HPDE6-E6E7 (cell line): ENCODE results near the gene PSMA6.
"Not testable (repeated sequence)": the region's sequence is repeated elsewhere in the genome, so short reads cannot be mapped to it uniquely, and the experiment has no call there.

Experiments used
- DNase-seq: peaks from one replicate; pipeline ENCODE4 v3.0.0; 2011; ENCODE audit warnings: missing footprints; ENCODE audit errors: extremely low spot score

The PSMA6 gene

DNA sequence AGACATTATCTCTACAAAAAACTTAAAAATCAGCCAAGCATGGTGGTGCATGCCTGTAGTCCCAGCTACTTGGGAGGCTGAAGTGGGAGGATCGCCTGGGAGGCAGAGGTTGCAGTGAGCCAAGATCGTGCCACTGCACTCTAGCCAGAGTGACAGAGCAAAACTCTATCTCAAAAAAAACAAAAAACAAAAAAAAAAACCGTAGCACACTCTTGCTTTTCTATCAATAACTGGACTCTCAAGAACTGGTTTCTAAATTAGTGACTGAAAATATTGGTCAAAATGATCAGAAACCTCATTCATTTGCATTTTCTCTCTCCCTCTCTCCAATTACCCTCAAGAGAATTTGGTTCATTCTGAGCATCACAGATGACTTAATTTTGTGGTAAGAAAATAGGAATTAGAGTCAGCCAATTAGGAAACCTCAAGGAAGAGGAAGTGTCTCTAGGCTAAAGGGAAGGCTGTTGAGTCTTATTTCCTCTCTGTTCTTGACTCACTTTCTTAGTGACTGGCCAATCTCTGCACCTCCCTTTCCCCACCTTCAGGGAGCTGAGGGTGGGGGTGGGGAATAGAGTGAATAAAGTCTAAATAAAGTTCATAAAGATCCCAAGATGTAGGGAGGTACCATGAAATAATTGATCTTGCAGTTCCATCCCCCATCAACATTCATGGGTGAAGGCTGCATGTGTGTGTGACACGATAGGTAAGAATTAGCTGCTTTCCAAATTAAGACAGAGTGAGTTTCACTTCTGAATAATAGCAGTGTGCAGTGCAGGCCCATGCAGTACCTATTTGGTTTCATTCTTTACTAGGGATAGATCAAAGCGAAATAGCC, 6.8 kb upstream of the PSMA6 start:
- DNase-seq: no peak

DNA sequence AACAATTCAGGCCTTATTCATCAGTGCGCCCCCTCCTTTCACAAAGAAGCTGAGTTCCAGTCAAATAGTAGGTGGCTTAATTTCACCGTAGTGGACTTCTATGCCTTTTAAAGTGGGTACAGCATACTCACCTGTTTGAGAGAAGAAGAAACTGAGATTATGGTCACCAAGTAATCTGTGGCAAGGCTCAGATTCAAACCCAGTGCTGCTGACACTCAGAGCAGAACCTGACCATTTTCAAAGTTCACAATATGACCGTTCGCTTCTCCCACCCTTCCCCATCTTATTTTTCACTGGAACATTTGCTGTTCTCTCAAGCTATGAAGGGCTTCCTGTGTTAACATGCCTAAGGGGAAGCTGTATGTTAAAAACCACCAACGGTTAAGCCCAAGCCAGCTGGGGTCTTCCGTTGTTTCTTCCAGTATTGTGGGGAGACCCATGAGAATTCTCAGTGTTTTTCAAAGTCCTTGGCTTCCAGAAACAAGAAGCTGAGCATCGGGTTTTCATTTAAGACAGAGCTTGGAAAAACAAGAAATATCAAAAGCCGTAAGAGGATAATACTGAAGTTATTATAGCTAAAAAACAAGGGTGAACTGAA, 6.1 kb upstream of the PSMA6 start:
- no peak for DNase-seq

DNA sequence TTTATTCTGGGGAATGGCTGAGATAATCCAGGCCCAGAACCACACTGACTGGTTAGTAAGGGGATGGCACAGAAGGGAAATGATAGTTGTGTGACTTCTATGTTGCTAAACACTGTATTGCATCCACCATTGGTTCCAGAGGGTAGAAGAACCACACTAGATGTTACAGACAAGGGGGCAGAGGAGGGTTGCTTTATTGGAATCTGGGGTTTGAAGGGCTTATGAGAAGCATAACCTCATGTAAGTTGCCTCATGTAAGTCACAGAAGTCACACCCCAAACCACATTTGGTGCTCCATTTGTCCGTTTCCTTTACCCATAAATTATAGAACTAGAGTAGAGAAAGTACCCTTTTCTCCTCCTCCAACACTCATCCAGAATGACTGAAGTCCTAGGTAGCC, 5.5 kb upstream of the PSMA6 start:
- DNase-seq: no peak

DNA sequence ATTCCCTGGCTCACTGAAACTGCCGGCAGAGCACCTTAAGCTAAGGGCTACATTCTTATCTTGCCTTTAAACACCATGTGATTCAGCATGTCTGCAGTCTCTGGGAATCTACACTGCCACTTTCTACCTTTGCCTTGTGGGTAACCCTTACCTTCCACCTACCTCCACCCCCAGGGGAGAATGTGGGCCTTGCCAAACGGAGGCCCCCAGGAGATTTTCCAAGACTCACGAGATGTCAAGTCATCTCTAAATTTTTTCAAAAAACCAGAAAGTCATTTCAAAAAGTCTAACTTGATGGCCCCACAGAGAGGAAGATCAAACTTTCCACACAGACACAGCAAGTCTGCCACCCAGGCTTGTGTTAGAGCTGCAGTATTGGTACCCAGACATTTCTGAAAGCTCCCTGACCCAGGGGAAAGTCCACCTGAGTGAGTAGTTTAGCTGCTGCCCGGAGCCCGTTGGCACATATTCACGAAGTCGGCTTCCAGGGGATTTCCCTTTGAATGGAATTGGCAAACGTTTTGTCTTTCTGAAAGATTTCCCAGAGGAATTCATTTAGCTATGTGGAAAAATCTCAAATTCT, 4.7 kb upstream of the PSMA6 start:
- DNase-seq: no peak

DNA sequence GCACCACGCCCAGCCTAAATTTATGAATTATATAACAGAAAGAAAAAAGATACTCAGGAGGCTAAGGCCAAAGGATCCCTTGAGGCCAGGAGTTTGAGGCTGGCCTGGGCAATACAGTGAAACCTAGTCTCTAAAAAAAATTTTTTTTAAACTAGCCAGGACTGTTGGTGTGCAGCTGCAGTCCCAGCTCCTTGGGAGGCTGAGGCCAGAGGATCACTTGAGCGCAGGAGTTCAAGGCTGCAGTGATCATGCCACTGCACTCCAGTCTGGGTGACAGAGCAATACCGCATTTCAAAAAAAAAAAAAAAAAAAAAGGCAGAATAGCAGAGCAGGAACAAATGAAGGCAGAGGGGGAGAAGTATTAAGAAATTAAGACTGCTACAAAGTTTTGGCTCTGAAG, 2.6 kb upstream of the PSMA6 start:
- no peak for DNase-seq

DNA sequence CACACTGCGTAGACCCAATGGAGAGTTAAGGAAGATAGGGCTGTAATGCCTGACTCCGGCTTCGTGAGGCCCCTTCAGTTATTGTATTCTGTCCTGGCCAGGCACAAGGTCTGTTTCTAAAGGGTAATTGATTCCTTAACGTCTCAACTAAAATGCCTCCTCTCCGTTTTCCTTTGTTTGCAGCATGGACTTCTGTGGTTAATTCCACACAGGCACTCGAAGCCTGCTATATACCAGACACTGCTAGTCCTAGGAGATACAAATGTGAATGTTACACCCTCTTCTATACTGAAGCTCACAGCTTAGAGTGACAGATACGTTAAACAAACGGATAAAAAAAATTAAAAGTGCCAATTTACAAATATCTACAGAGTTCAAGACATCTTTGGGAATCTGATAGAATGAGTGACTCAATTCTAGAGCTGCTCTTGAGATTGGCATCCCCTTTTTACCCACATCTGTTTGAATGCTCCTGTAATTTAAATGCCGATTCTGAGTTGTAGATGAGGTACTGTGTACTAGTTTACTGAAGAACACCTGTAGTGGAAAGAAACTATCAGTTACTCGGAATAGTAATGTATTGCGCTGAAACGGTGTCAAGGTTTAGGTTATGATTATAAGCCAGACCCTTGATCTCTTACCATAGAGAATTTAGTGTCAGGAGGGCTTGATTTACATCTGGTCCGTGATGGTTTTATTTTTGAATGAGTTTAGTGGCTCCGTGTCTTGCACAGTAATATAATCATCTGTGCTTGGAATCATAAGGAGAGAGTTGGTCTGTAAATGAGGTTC, 784 bp downstream of the PSMA6 start:
- no peak for DNase-seq

DNA sequence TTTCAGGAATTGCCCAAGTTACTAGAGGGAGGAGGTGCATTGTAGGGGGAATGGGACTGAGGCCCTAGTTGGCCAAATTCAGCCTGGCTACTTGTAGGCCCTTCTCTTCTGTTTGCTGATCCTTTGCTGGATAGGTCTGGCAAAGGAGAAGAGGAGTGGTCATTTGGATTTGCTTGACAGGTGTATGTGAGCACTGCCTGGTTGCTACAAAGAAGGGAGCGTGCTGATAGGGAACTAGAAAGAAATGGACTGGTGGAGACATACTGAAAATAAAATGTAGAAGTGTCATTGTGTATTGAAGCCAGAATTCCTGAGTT, 3.6 kb downstream of the PSMA6 start:
- no peak for DNase-seq

DNA sequence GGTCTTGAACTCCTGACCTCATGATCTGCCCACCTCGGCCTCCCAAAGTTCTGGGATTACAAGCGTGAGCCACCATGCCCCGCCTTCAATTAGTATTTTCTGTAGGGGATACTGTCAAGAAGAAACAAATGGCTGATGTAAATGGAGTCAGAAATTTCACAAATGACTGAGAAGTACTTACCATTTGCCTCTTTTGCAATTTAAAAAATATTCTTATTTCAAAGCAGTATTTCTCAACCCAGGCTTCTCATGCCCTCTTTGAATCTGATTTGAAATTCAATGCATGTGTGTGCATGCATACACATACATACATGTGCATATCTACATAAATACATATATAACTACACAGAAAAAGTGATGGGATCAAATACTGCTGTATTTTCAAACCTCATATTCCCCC, 4.4 kb downstream of the PSMA6 start:
- DNase-seq: no peak

DNA sequence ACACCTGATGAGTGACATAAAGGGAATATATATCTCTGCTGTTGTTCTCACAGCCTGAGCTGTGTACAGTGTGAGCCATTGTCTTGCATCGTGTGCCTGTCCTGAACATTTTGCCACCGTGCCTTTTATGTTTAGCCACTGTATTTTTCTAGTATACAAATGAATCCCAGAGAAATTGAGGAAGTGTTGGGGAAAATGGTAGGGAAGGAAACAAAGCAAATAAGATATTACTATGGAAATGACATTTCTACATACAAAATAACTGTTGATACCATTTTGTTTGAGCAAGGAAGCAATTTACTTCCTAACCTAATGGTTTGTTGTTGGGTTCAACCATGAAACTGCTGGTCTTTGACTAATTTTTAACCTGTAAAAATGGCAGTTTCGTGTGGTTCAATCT, 5.5 kb downstream of the PSMA6 start:
- no peak for DNase-seq

DNA sequence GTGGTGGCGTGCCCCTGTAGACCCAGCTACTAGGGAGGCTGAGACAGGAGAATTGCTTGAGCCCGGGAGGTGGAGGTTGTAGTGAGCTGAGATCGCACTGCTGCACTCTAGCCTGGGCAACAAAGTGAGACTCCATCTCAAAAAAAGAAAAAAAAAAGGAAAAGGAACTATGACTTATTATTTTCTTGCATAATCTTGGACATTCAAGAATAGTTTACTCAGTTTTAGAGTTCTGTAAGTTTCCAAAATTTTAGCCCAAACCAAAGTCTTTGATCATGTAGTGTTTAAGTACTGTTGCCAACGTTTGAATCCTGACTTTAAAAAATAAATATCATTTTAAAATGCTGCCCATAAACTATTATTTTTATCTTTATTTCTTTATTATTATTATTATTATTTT, 6.2 kb downstream of the PSMA6 start:
- no peak for DNase-seq

DNA sequence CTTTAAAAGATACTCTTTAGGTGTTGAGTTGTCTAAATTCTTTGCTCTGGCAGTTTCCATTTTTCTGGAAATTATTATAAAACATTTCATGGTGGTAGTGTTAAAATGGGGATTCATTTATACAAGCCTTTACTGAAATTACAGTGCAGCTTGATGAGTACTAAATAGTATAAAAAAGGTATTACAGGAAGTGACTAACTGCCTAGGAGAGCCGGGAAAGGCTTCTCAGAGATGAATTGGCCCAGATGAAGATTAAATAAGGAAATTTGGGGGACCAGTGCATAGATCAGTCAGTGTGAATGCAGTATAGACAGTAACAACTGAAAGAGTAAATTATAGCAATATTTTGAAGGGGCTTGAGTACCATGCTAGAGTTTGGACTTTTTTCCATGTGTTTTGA, 7.5 kb downstream of the PSMA6 start:
- DNase-seq: no peak

DNA sequence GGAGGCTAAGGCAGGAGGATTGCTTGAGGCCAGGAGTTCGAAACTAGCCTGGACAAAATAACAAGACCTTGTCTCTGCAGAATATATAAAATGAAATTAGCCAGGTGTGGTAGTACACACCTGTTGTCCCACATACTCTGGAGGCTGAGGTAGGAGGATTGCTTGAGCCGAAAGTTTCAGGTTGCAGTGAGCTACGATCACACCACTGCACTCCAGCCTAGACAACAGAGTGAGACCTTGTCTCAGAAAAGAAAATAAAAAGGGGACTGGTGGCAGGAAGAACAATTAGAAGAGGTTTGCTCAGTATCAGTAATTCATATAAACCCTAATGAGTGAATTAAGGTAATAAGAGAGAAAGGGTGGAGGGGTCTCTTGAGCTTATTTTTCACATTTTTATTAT, 8.0 kb downstream of the PSMA6 start:
- no peak for DNase-seq

DNA sequence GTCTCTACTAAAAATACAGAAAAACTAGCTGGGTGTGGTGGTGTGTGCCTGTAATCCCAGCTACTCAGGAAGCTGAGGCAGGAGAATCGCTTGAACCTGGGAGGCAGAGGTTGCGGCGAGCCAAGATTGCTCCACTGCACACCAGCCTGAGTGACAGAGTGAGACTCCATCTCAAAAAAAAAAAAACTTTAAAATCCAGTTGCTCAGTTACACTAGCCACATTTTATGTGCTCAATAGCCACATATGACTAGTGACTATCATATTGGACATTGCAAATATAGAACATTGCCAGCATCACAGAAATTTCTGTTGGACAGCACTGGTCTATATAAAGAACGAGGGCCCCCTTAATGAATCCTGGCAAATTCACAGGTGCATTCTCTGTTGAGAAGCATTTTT, 9.2 kb downstream of the PSMA6 start:
- not testable (repeated sequence) for DNase-seq

DNA sequence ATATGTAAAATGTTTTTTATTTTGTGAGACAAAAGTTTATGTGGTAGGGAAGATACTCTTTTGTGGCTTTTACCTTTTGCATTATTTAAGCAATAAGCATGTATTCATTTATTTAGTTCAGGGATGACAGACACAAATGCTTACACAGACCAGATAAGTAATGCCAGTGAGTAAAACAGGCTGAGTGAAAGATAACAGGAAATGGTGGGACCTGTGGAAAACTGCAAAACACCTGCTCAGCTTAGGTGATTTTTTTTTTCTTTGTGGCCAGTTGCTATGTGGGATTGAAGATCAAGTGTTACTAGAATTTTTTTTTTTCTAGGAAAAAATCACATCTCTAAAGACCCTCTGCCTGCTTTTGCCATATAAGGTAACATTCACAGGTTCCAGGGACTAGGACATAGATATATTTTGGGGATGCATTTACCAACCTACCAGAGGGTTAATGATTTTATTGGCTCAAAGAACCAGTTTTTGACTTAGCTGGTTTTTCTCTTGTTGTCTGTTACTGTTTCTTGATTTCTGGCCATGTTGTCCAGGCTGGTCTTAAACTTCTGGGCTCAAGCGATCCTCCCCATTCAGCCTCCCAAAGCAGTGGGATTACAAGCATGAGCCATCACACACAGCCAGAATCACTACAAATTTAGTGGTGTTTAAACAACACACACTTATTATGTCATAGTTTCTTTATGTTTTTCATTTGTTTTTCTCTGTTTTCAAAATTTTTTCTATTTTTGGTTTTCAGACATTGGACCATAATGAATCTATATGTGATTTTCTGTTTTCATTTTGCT, 9.8 kb downstream of the PSMA6 start:
- no peak for DNase-seq

DNA sequence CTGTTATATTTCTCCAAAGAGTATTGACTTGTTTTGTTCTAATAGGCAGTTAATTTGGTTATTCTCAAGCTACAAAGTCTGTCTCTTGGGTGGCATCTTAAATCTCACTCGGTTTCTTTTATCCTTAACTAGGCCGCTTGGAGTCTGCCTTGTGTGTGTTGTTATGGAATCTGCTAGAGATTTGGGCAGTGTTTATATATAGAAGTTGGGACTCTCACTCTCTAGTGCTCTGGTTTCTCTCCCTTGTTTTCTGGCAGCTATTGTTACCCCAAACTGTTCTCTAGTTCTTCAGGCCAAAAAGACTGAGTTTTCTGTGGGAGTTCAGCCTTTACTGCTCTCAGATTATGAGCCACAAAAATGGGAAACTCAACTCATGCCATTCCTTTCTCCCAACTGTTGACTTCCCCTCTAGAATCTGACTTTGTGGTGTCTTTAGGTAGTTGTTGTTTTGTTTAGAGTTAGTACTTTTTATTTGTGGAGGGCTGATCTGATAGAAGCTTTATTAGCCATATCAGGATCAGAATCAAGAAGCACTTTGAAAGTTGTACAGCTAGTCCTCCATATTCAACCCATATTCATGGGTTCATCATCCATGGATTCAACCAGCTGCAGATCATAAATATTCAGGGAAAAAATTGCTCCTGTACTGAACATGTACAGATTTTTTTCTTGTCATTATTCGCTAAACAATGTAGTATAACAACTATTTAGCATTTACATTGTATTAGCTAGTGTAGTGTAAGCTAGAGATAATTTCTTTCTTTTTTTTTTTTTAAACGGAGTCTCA, 11.2 kb downstream of the PSMA6 start:
- no peak for DNase-seq

DNA sequence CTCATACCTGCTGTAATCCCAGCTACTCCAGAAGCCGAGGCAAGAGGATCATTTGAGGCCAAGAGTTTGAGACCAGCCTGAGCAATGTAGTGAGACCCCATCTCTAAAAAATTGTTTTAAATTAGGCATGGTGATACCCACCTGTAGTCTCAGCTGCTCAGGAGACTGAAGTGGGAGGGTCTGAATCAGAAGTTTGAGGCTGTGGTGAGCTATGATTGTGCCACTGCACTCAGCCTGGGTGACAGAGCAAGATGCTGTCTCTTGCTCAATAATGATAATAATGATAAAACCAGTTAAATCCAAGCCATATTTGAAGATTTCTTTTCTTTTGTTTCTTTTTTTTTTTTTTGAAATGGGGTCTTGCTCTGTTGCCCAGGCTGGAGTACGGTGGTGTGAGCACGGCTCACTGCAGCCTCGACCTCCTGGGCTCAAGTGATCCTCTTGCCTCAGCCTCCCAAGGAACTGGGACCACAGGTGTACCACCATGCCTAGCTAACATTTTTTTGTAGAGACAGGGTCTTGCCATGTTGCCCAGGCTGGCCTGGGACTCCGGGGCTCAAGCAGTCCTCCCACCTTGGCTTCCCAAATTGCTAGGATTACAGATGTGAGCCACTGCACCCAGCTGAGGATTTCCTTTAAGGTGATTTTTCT, 12.8 kb downstream of the PSMA6 start:
- DNase-seq: no peak

DNA sequence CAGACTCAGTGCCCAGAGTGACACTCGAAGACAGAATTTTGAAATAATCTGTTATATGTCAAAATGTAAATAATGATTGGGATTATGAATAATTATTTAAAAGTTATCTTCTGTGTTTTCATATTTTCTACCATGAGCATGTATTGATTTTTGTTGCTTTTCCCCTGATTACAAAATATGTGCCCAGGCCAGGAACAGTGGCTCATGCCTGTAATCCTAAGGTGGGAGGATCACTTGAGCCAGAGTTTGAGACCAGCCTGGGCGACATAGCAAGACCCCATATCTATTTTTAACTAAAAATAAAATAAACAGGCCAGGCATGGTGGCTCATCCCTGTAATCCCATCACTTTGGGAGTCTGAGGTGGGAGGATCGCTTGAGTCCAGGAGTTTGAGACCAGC, 13.5 kb downstream of the PSMA6 start:
- DNase-seq: no peak

DNA sequence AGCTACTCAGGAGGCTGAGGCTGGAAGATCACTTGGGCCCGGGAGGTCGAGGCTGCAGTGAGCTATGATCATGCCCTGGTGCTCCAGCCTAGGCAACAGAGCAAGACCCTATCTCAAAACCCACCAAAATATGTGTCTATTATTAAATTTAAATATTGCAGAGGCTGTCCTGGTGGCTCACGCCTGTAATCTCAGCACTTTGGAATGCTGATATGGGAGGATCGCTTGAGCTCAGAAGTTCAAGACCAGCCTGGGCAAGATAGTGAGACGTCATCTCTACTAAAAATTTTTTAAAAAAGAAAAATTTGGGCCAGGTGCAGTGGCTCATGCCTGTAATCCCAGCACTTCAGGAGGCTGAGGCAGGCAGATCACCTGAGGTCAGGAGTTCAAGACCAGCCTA, 13.9 kb downstream of the PSMA6 start:
- DNase-seq: no peak

DNA sequence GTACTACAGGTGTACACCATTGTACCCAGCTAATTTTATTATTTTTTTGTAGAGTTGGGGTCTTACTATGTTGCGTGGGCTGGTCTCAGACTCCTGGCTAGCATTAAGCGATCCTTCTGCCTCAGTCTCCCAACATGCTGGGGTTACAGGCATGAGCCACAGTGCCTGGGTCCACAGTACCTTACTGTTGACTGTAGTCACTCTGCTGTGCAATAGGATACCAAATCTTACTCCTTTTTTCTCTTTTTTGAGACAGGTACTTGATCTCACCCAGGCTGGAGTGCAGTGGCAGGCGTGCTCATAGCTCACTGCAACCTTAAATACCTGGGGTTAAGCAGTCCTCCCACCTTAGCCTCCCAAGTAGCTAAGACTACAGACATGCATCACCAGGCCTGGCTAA, 25.6 kb downstream of the PSMA6 start:
- DNase-seq: no peak

DNA sequence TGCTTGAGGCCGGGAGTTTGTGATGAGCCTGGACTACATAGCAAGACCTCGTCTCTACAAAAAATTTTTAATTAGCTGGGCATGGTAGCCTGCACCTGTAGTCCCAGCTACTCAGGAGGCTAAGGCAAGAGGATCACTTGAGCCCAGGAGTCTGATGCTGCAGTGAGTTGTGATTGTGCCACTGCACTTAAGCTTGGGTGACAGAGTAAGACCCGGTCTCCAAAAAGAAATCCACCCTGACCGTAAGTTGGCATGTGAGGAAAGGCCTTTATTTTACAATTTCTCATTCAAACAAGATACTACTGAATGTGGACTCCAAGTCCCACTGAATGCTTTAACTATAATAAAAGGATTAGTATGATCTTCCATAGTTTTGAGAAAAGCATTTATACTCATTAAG, 27.3 kb downstream of the PSMA6 start:
- no peak for DNase-seq

DNA sequence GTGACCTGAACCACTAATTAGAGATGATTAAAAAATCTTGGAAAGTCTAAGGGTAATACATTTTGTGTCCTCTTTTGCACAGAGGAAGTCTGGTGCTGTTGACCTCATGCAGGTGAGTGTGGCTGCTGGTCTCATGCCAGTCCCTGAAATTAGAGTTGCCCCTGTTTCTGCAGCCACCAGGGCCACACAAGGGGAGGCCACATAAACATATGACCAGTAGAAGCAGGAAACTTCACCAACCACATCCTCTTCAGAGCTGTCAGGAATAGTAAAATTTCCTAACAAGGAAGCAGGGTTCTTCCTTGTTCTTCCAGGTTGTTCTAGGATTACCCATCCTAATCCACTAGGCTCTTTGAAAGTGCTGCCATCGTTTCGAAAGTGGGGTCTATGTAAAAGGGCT, 28.3 kb downstream of the PSMA6 start:
- no peak for DNase-seq
